Heart left ventricle (tissue), 16 donors: ENCODE results near the gene ZNF618. TPM values are rescaled to one million over a fixed set of nuclear protein-coding genes. Genes with fewer than 3 reads are reported as not detected.
"Not testable (repeated sequence)": the region's sequence is repeated elsewhere in the genome, so short reads cannot be mapped to it uniquely, and the experiment has no call there.

Experiments
- ATAC-seq, 4 donors: fragments of 200-7000 bp; cut with Tn5 transposase; one replicate each; pipeline ENCODE4 v1.9.1; 2020 to 2022; ENCODE audit warnings: moderate library complexity in 4 of 4, mild to moderate bottlenecking in 3 of 4, moderate number of reproducible peaks in 1 of 4
- DNase-seq, 5 donors: peaks; one replicate each; pipeline ENCODE4 v3.0.0-alpha.2; 2020
- H3K27ac ChIP-seq, 12 donors: fragments of 200-600 bp; sonication (generic) in 4 of 12; one replicate each; pipeline versions ENCODE4 v1.5.0 to v1.8.0; 2016 to 2022; ENCODE audit warnings: mild to moderate bottlenecking in 2 of 12
- H3K27me3 ChIP-seq, 9 donors: fragments of 200-600 bp; sonication (generic) in 2 of 9; one replicate each; pipeline versions ENCODE4 v1.5.1 to v1.8.0; 2016 to 2022; ENCODE audit warnings: mild to moderate bottlenecking in 3 of 9
- H3K36me3 ChIP-seq, 9 donors: fragments of 200-600 bp; sonication (generic) in 2 of 9; one replicate each; pipeline versions ENCODE4 v1.5.0 to v1.8.0; 2018 to 2022; ENCODE audit warnings: mild to moderate bottlenecking in 2 of 9
- H3K4me1 ChIP-seq, 12 donors: fragments of 200-600 bp; sonication (generic) in 4 of 12; one replicate each; pipeline versions ENCODE4 v1.5.0 to v1.8.0; 2016 to 2022; ENCODE audit warnings: mild to moderate bottlenecking in 3 of 12
- H3K4me3 ChIP-seq, 12 donors: fragments of 200-600 bp; sonication (generic) in 4 of 12; one replicate each; pipeline versions ENCODE4 v1.5.0 to v1.8.0; 2017 to 2022; ENCODE audit warnings: mild to moderate bottlenecking in 9 of 12, moderate library complexity in 4 of 12
- H3K9me3 ChIP-seq, 12 donors: fragments of 200-600 bp; sonication (generic) in 4 of 12; one replicate each; pipeline versions ENCODE4 v1.5.0 to v1.8.0; 2016 to 2022; ENCODE audit warnings: mild to moderate bottlenecking in 1 of 12
- POLR2A ChIP-seq, 2 donors: fragments of 450-650 bp; IDR thresholded peaks; one replicate each; pipeline ENCODE4 v1.6.1; 2017; ENCODE audit warnings: antibody characterized with exemption in 2 of 2, mild to moderate bottlenecking in 2 of 2, moderate library complexity in 2 of 2
- WGBS, 4 donors: extraction: QIAGEN DNeasy Blood & Tissue Kit in 2 of 4; methylation state at CpG; one replicate each; pipeline versions ENCODE4 v1.1.5 to v1.1.7; 2013 to 2018; 5-methylcytosine and 5-hydroxymethylcytosine counted together
- intact Hi-C, 10 donors: fragments of 100-400 bp; cut with DNase I; formaldehyde crosslinking; loops; one replicate each; pipeline versions ENCODE4 v1.11.1 to v1.14.2; 2022
- polyA plus RNA-seq, 2 donors: library from polyadenylated mRNA; stranded (reverse); fragments of 200-250 nt; gene quantifications; one replicate each; pipeline ENCODE4 v1.2.3, GENCODE V29; 2013
- total RNA-seq, 9 donors: library from RNA; depleted of rRNA in 2 of 9; stranded (reverse); fragments of >200 nt in 2 of 9; fragmentation: NEBNext Ultra II Directional in 3 of 9; extraction: Animal tissue kit (Norgen Biotek cat#: 25700) in 3 of 9; gene quantifications; one replicate each; pipeline versions ENCODE4 v1.1.0 to v1.2.4, GENCODE V29; 2016 to 2023
- TF ChIP-seq, protein P1 (sequence below), 12 donors: fragments of 200-600 bp; sonication (generic) in 4 of 12; IDR thresholded peaks; one replicate each; pipeline versions ENCODE4 v1.5.0 to v1.8.0; 2018 to 2022; ENCODE audit warnings: antibody characterized with exemption in 12 of 12, mild to moderate bottlenecking in 5 of 12
- donor health status: ischemic (EF 13 %, LVEDD 7.1; RV severe dilation, severe dysfunction).
- donor health status: healthy with polysubstance abuse.
- donor health status: DM: no; HTN: yes; CAD: no.
- donor health status: DM: no; HTN: no; CAD: no.
- donor health status: ischemic (EF 25% LVEDD 6.9; RV normal size, moderate dysfunction).
- donor health status: ischemic (EF 25% LVEDD 5.7; RV mildly dilated, moderate dysfunction).
- donor health status: healthy.
- donor health status: DM: yes; HTN: yes; CAD: no.
- donor health status: ischemic (EF 35%, LVEDD 5.7; RV mildly dilated, moderate dysfunction).
- donor health status: nonischemic (EF 11% LVEDD 7.7; RV severe dilation, severe dysfunction).
- donor health status: DM: yes; HTN: yes; CAD: no.
- donor health status: PGD.
- donor health status: ischemic (EF 29% LVEDD 5.4; RV normal size, mild dysfunction).
- donor health status: nonischemic (EF 23%, LVEDD 6.1; RV moderate dilation, normal function).

The ZNF618 gene
- total and polyA plus RNA-seq, 11 donors = 0.81 to 4.2 (median 1.7) TPM

DNA sequence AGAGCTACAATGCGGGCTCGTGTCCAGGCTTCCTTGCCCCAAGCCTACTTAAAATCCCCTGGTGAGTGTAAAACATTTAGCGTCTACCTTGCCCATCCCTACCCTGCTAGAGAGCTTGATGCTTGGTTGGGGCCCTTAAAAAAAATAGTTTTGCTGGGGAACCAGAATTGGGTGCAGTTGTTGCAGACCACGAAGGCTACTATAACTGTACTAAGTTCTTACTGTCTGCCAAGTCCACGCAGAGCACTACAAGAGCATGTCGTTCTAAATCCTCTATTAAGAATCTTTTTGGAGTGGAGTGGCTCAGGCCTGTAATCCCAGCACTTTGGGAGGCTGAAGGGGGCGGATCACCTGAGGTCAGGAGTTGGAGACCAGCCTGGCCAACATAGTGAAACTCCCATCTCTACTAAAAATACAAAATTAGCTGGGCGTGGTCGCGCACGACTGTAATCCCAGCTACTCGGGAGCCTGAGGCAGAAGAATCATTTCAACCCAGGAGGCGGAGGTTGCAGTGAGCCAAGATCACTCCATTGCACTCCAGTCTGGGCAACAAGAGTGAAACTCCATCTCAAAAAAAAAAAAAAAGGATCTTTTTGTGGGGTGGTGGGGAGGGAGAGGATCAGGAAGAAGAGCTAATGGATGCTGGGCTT, 206.8 kb downstream of the ZNF618 start:
- WGBS, 4 donors = 61 to 77% (median 62%) methylated on average over 11 to 13 of the region's 13 CpGs
- intact Hi-C loops = loop anchor here (1.0 to 5.0 kb wide), 6 partner anchors 25 to 209 kb away; no protein-coding TSS in a partner anchor
- TF ChIP-seq, protein P1, sequence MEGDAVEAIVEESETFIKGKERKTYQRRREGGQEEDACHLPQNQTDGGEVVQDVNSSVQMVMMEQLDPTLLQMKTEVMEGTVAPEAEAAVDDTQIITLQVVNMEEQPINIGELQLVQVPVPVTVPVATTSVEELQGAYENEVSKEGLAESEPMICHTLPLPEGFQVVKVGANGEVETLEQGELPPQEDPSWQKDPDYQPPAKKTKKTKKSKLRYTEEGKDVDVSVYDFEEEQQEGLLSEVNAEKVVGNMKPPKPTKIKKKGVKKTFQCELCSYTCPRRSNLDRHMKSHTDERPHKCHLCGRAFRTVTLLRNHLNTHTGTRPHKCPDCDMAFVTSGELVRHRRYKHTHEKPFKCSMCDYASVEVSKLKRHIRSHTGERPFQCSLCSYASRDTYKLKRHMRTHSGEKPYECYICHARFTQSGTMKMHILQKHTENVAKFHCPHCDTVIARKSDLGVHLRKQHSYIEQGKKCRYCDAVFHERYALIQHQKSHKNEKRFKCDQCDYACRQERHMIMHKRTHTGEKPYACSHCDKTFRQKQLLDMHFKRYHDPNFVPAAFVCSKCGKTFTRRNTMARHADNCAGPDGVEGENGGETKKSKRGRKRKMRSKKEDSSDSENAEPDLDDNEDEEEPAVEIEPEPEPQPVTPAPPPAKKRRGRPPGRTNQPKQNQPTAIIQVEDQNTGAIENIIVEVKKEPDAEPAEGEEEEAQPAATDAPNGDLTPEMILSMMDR (IDR thresholded peaks at IDR 0.05) = peak in 1 of 12 donors; percentile 25
- H3K9me3 ChIP-seq, H3K4me3 ChIP-seq, H3K27me3 ChIP-seq, H3K4me1 ChIP-seq, H3K36me3 ChIP-seq, DNase-seq, H3K27ac ChIP-seq: not testable (repeated sequence)
- peak in 1 of 4 donors; percentile 16 for ATAC-seq

- Histone ChIP-seq H3K36me3 (no peaks in the 10 kb centered on the region), H3K9me3 (no peaks in the 10 kb centered on the region), H3K4me1 (peaks cover 0 to 5% (median 0%) of the 10 kb centered on the region in 12 donors), H3K27ac (no peak overlapping the region), H3K27me3 (peaks cover 0 to 3% (median 0%) of the 10 kb centered on the region in 9 donors), H3K4me3 (no peak overlapping the region)
- intact Hi-C loops = loop anchor here in 7 of 10 donors (2.0 to 5.0 kb wide), 3 partner anchors 189 to 209 kb away; no protein-coding TSS in a partner anchor
- ATAC-seq (no peak), DNase-seq (no peak)
- 92 to 96% (median 94%) methylated on average over 6 of the region's 6 CpGs for WGBS, 4 donors
- TF ChIP-seq POLR2A (IDR thresholded peaks at IDR 0.05) = no peak
- TF ChIP-seq, protein P1 (IDR thresholded peaks at IDR 0.05) = no peak
Observed at GRCh38 chr9:114083666-114084065, 207.6 kb downstream of the ZNF618 start.

DNA sequence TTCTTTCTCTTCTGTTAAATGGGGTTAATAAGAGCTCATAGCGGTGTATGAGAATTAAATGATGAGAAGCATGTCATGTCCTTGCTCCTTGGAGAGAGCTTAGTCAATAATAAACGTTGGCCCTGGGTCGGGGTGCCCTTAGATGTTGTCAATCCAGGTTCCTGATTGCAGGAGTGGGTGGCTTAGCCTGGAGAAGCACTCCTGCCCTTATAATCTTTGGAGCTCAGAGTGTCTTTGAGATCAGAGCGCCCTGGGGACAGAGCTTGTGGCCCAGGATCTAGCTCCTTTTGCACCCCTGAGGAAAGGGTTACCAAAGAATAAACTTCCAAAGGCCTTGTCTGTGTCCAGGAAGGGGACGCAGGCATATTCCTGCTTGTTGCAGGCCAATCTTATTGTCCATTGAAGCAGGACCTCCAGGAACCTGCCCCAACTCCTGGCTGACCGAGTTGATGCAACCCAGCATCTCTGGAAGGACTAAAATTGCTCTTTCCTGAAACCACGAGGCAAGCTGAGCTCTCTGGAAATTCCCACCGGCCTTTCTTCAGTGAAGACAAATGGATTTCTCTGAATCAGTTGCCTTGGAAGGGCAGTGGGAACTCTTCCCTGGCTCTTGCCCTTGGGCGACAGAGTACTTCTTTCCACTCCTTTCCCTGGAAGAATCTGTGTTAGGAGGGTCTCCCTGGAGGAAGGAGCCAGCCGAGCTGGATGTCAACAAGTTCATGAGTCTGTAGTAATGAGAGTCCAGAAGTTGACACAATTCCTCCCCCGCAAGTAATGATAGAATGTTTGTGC, 208.4 kb downstream of the ZNF618 start:
- DNase-seq (no peak), ATAC-seq (no peak)
- intact Hi-C loops = loop anchor here in 5 of 10 donors (5.0 kb wide), 2 partner anchors 188 to 208 kb away; no protein-coding TSS in a partner anchor
- no peaks in the 10 kb centered on the region for H3K9me3 ChIP-seq
- no peaks in the 10 kb centered on the region for H3K27me3 ChIP-seq
- 77 to 91% (median 81%) methylated on average over 11 of the region's 11 CpGs for WGBS, 4 donors
- H3K4me1 ChIP-seq = peaks cover 0 to 5% (median 0%) of the 10 kb centered on the region in 12 donors
- H3K4me3 ChIP-seq = no peak overlapping the region
- H3K36me3 ChIP-seq = no peaks in the 10 kb centered on the region
- H3K27ac ChIP-seq = no peak overlapping the region
- TF ChIP-seq POLR2A (IDR thresholded peaks at IDR 0.05) = no peak
- TF ChIP-seq, protein P1 (IDR thresholded peaks at IDR 0.05) = no peak

GRCh38 chr9:114085387-114085789, 209.3 kb downstream of the ZNF618 start:
- no peak for DNase-seq
- 92 to 95% (median 94%) methylated on average over 9 of the region's 9 CpGs for WGBS, 4 donors
- intact Hi-C loops = no loop called here
- TF ChIP-seq POLR2A (IDR thresholded peaks at IDR 0.05) = no peak
- TF ChIP-seq, protein P1 (IDR thresholded peaks at IDR 0.05) = no peak
- Histone ChIP-seq H3K9me3 (no peaks in the 10 kb centered on the region), H3K27me3 (no peaks in the 10 kb centered on the region), H3K4me3 (no peak overlapping the region), H3K36me3 (no peaks in the 10 kb centered on the region), H3K4me1 (peaks cover 0 to 5% (median 0%) of the 10 kb centered on the region in 12 donors), H3K27ac (no peak overlapping the region)
- ATAC-seq = no peak
